SJSA1 (cell line): ENCODE data around the gene ABCB10. TPM values are rescaled to one million over a fixed set of nuclear protein-coding genes. Genes with fewer than 3 reads are reported as not detected.

Experiments used
- total RNA-seq: library from RNA; depleted of rRNA; stranded (reverse); fragments of >200 nt; shearing (Covaris generic); gene quantifications from 2 replicates; pipeline ENCODE4 v1.2.3, GENCODE V29; 2014; rRNA removed

ABCB10 gene
- total RNA-seq, 1 experiment from 2014 or later: 31.7 TPM

Other genes with a start within 250 kb of the ABCB10 start
- gene CCSAP, start 215.7 kb downstream of the ABCB10 start, total RNA-seq: 14.4 and 15.1 TPM in 2 replicates
- not detected in 2 replicates for gene ACTA1, start 124.6 kb downstream of the ABCB10 start, total RNA-seq
- 39.0 and 43.8 TPM in 2 replicates for gene NUP133, start 50.4 kb downstream of the ABCB10 start, total RNA-seq
- gene TAF5L, start 67.4 kb upstream of the ABCB10 start, total RNA-seq: 12.0 and 25.5 TPM in 2 replicates
- gene URB2, start 67.5 kb upstream of the ABCB10 start, total RNA-seq: 11.9 and 15.2 TPM in 2 replicates